HPDE6-E6E7 (cell line): ENCODE results near the gene GUCY1A2.
"Not testable (repeated sequence)": the region's sequence is repeated elsewhere in the genome, so short reads cannot be mapped to it uniquely, and the experiment has no call there.

Experiments used
- DNase-seq: peaks from one replicate; pipeline ENCODE4 v3.0.0; 2011; ENCODE audit warnings: missing footprints; ENCODE audit errors: extremely low spot score

Gene GUCY1A2

DNA sequence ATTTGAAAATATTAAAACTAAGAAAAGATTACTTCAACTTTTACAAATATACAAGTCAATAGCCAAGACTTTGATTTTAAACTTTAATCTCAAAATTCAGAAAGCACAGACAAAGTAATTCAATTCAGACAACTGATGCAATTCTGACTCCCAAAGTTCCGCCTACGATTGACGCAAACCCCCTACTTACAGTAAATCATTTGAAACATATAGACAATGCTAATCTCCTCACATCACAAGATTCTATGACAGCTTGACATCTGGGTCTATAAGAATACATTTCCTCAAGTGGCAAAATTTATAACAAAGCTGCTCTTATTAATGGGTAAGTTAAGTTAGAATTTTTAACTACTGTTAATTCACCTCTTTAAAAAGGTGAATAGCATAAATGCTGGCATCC is 75.2 kb downstream of the GUCY1A2 start:
- DNase-seq, result no peak

GRCh38 chr11:106939157-106939556 is 79.1 kb downstream of the GUCY1A2 start:
- no peak for DNase-seq

- no peak for DNase-seq
Observed at GRCh38 chr11:106937111-106937510, 81.2 kb downstream of the GUCY1A2 start.

DNA sequence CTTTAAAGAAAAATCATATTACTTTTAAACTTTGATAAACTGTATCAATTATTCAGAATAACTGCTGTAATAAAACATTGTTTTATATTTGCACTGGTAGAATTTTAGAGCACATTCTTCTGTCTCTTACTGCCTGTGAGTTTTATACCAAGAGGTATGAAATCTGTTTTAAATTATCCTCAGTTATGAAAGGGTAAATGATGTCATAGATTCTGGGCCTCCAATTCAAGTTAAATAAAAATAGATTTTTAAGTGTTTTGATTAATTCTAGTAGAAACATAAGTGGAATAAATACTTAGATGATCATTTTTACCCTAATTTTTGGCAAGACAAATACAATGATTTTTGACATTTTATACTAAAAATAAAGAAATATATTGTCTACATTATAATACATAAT is 93.0 kb downstream of the GUCY1A2 start:
- no peak for DNase-seq

- DNase-seq, result no peak
Observed at GRCh38 chr11:106920899-106921509, 97.3 kb downstream of the GUCY1A2 start.

DNA sequence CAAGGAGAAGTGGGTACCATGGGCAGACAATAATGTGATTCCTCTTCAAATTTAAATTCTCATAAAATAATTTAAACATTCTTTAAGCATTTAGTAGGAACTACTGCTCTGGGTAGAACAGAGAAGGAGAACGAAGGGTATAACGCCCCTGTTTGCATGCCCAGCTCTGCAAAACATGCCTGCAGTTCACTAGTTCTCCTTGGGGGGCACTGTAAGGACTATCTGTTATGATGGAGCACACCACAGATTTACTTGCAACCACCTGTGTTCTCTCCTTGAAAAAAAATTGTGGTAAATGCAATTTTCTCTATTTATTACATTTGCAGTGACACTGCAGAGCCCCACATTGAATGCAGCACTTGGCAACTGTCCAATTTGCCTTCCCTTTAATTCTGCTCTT is 100.3 kb downstream of the GUCY1A2 start:
- no peak for DNase-seq

GRCh38 chr11:106914409-106914808 is 103.9 kb downstream of the GUCY1A2 start:
- DNase-seq, result no peak

DNA sequence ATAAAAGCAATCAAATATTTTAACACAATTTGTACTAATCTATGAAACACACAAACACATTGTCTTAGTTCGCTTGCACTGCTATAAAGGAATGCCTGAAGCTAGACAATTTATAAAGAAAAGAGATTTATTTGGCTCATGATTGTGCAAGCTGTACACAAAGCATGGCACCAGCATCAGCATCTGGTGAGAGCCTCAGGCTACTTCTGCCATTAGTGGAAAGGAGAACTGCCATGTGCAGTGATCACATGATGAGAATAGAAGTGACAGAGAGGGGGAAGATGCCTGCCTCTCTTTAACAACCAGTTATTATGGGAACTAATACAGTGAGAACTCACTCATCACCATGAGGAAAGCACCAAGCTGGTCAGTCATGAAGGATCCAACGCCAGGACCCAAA is 105.1 kb downstream of the GUCY1A2 start:
- DNase-seq, result no peak

DNA sequence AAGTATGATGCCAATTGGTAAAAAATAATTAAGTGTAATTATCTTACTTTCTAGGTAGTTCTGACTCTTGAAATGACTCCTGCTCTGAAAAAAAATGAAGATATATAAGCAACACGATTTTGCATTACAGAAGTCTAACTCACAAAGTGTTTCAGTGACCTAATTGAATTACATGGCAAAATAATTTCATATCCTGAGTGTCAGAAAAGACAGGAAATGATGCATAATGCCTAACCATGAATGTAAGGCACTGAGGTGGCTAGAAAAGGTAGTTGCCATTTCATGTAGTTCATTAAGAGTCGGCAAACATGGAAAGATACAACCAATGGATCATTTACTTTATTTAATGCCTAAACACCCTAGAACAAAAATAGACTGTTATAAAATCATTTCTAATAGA is 113.5 kb downstream of the GUCY1A2 start:
- DNase-seq, result no peak

DNA sequence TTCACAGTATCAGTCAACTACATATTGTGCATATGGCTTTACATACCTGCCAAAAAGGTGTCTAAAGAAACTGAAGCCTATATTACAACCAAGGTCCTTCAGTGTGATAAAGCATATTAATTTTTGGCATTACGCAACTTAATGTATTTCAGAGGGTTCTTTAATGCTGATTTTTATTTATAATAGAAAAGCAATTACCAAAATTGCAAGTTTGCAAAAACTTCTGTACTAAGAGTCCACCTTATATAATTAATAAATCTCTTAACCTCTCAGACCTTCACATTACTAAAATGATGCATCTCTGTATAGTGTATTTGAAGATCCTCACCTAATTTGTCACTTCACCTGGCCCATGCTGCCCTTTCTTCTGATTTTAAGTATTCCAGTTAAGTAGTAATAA is 128.6 kb downstream of the GUCY1A2 start:
- DNase-seq, result no peak

GRCh38 chr11:106888386-106888785 is 129.9 kb downstream of the GUCY1A2 start:
- DNase-seq, result no peak

GRCh38 chr11:106883693-106884092 is 134.6 kb downstream of the GUCY1A2 start:
- not testable (repeated sequence) for DNase-seq

DNA sequence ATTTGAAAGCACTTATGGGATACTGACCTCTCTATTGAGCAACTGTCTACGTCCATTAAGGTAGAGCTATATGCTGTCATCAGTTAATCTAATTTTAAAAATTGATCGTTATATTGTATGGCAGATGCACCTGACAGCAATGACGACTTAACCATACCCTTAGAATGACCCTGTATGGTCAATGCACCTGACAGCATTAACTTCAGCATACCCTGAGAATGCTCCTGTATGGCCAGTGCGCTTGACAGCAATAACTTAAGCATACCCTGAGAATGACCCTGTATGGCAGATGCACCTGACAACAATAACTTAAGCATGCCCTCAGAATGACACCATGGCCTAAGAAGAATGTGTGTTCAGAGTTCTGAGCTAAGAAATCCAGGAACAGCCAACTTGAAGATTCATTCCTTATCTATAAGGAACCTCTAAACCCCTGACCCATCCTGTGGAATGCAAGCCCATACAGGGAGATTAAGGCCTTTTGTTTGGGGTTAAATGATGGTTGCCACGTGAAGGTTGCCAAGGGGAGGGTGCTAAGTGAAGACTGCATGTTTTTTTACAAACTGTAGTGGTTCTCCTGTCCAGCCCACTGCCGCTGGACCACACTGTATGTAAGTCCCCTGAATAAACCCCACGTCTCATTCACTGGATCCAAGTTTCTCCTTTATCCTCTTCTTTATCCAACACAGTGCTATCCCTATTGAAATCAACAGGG is 138.3 kb downstream of the GUCY1A2 start:
- no peak for DNase-seq

DNA sequence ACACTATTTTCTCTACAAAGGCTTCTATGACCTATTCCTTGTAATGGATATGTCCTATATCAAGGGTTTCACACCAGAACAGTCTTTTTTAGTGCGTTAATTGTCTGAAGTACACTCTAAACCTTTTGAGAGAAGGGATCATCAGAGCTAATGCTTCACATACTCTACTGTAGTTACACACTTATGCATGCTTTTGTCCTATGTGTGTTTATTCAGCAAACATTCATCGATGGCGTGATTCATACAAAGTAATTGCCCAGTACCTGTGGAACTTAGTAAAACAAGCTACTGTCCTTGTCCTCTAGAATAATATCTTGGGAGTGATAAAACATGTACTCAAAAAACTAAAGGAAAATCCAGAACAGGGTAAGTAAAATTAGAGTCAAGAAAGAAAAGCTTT is 139.2 kb downstream of the GUCY1A2 start:
- no peak for DNase-seq

DNA sequence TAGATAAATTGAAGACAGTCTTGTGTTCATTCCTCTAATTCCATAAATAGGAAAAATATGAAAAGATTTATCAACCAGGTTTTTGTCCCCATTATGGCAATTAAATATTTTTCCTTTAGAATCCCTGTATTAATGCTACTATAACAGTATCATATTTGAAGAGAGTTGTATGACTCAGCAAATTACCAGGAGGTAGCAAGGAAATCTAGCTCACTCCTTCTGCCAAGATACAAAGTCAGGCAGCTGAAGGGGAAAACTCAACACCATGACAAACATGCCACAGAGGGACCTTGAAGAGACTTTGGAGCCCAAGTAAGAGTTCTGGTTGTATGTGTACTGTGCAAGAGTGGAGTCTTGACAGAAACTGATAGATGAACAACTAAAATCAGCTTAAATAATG is 143.3 kb downstream of the GUCY1A2 start:
- no peak for DNase-seq

DNA sequence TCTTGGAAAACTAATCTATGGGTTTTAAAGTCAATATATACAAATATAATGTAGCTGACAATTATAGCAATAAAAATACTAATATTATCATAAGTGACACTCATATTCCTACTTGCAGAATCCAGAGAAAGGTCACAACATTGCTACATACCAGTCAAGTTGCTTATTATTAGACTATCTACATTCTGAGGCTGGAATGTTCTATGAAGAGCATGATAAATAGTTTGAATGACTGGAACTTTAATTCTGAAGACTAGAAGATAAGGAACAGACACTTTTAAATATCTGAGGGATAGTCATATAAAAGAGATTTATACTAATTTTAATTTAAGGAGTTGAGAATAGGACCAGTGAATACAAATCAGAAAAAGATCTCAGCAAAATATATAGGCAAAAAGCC is 146.0 kb downstream of the GUCY1A2 start:
- DNase-seq, result no peak

GRCh38 chr11:106858200-106858599 is 160.1 kb downstream of the GUCY1A2 start:
- no peak for DNase-seq

- DNase-seq, result no peak
Observed at GRCh38 chr11:106856566-106856965, 161.7 kb downstream of the GUCY1A2 start.

GRCh38 chr11:106854429-106854828 is 163.8 kb downstream of the GUCY1A2 start:
- no peak for DNase-seq

GRCh38 chr11:106853850-106854401 is 164.3 kb downstream of the GUCY1A2 start:
- no peak for DNase-seq

DNA sequence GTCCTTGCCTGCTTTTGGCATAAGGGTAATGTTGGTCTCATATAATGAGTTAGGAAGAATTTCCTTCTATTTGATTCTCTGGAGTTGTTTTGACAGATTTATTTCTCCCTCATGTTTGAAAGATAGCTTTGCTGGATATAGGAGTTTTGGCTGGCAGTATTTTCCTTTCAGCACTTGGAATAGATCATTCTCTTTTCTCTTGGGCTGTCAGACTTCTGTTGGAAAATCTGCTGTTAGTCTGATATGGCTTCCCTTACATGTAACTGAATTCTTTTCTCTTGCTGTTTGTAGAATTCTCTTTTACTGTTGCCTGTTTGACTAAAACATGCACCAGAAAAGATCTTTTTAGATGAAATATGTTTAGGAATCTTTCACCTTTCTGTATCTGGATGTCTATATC is 165.5 kb downstream of the GUCY1A2 start:
- no peak for DNase-seq

DNA sequence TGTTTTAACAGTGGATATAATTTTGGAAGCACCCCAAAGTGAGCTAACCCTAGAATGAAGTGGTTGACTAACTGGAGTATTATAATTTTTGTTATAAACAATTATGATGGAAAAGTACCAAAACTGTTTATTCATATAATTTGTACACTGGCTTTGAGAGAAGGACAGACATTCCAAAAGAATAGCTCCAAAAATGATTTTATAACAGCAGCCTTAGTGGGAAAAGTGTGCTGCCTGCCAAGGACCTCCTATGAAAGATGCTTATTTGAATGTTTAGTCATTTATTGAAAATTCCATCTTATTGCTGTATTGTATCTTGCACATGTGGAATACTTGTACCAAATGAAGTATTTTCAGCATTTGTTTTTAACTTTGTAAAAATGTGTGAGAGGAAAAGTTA is 169.8 kb downstream of the GUCY1A2 start:
- DNase-seq, result no peak

GRCh38 chr11:106842134-106842533 is 176.1 kb downstream of the GUCY1A2 start:
- no peak for DNase-seq
